HCT116 (cell line): ENCODE data around the gene RASSF7. TPM values are rescaled to one million over a fixed set of nuclear protein-coding genes. Genes with fewer than 3 reads are reported as not detected.
A peak's percentile ranks its signal among the peaks of the same experiment; 100 is the strongest.

Source experiments
- ATAC-seq: fragments of 200-7000 bp; cut with Tn5 transposase; 2 replicates; pipeline ENCODE4 v1.9.1; 2020; ENCODE audit warnings: mild to moderate bottlenecking, moderate library complexity
- BruUV-seq: library from RNA; stranded (reverse); fragments of 400-500 nt; replicated peaks from 2 replicates; lab custom pipeline; 2021; lab: Mats Ljungman, UMichigan
- CTCF ChIA-PET: fragments of 300-600 bp; sonication (Branson Sonifier 250); formaldehyde crosslinking; loops from one replicate; lab custom pipeline; 2021; ENCODE audit warnings: antibody characterized with exemption; lab: Charles Lee
- POLR2A ChIA-PET: fragments of 300-600, 350-600 bp; sonication (Branson Sonifier 250); formaldehyde crosslinking; loops from one replicate; lab custom pipeline; 2021; ENCODE audit warnings: antibody characterized with exemption; lab: Charles Lee
- RAD21 ChIA-PET, 2 experiments: fragments of 300-600 bp; sonication (Branson Sonifier 250); formaldehyde crosslinking; loops; one replicate each; lab custom pipeline; 2023; ENCODE audit warnings: low total read pairs in 2 of 2; ENCODE audit not compliant: uncharacterized antibody in 2 of 2, unreplicated experiment in 2 of 2, low non-redundant PET in 1 of 2; lab: Charles Lee
- DNase-seq: peaks from one replicate; pipeline ENCODE4 v3.0.0-alpha.2; 2010; ENCODE audit warnings: low read depth, low spot score
- H2AFZ ChIP-seq: fragments of 200-600 bp; shearing (Covaris generic), sonication (generic); 2 replicates; pipeline ENCODE4 v1.6.1; 2017; ENCODE audit warnings: low read depth, mixed run types, mixed read lengths, antibody characterized with exemption, low read length; ENCODE audit not compliant: poor library complexity, severe bottlenecking
- H3K27ac ChIP-seq: 2 replicates; pipeline ENCODE4 v1.5.1; 2012; ENCODE audit warnings: low read depth, low read length
- H3K27me3 ChIP-seq: fragments of 200-600 bp; sonication (generic); 2 replicates; pipeline ENCODE4 v1.6.1; 2016; ENCODE audit warnings: mixed run types, low read length, mixed read lengths; ENCODE audit not compliant: insufficient read depth
- H3K36me3 ChIP-seq, 2 experiments: fragments of 200-500 bp in 1 of 2; fragments of 200-600 bp in 1 of 2; sonication (Bioruptor generic) in 1 of 2; sonication (generic) in 1 of 2; 2 replicates each; pipeline versions ENCODE4 v1.5.1 to v1.6.1; 2014 to 2016; ENCODE audit warnings: low read length in 2 of 2, inconsistent platforms in 1 of 2, mixed read lengths in 1 of 2, mixed run types in 1 of 2; ENCODE audit not compliant: insufficient read depth in 2 of 2, control insufficient read depth in 1 of 2
- H3K4me1 ChIP-seq, 2 experiments: fragments of 200-600 bp in 1 of 2; sonication (generic) in 1 of 2; 2 replicates each; pipeline versions ENCODE4 v1.5.1 to v1.6.1; 2012 to 2017; ENCODE audit warnings: low read length in 2 of 2, inconsistent platforms in 1 of 2, mild to moderate bottlenecking in 1 of 2, mixed read lengths in 1 of 2, mixed run types in 1 of 2, moderate library complexity in 1 of 2; ENCODE audit not compliant: insufficient read depth in 2 of 2, control insufficient read depth in 1 of 2
- H3K4me2 ChIP-seq: fragments of 200-600 bp; sonication (generic); 2 replicates; pipeline ENCODE4 v1.6.1; 2017; ENCODE audit warnings: mixed run types, low read length, mixed read lengths
- H3K4me3 ChIP-seq, 2 experiments: fragments of 200-600 bp in 1 of 2; sonication (generic) in 1 of 2; replicated peaks in 1 of 2; 2 replicates each; pipeline ENCODE4 v1.5.1; 2011 to 2016; ENCODE audit warnings: low read length in 2 of 2, control low read depth in 1 of 2, low read depth in 1 of 2, mild to moderate bottlenecking in 1 of 2, mixed read lengths in 1 of 2, mixed run types in 1 of 2
- H3K79me2 ChIP-seq: fragments of 200-600 bp; sonication (generic); 2 replicates; pipeline ENCODE4 v1.6.1; 2017; ENCODE audit warnings: mild to moderate bottlenecking, mixed run types, low read length, moderate library complexity, mixed read lengths; ENCODE audit not compliant: insufficient read depth
- H3K9ac ChIP-seq: fragments of 200-600 bp; sonication (generic); 2 replicates; pipeline ENCODE4 v1.6.1; 2016; ENCODE audit warnings: low read length, mixed read lengths
- H3K9me2 ChIP-seq: fragments of 200-600 bp; sonication (generic), shearing (Covaris generic); 2 replicates; pipeline ENCODE4 v1.6.1; 2017; ENCODE audit warnings: mixed run types, mild to moderate bottlenecking, moderate library complexity; ENCODE audit not compliant: insufficient read depth
- H3K9me3 ChIP-seq, 2 experiments: fragments of 200-500 bp in 1 of 2; fragments of 200-600 bp in 1 of 2; sonication (Bioruptor generic) in 1 of 2; sonication (generic) in 1 of 2; 2 replicates each; pipeline ENCODE4 v1.6.1; 2014 to 2017; ENCODE audit warnings: low read length in 2 of 2, mixed read lengths in 2 of 2, inconsistent platforms in 1 of 2, low read depth in 1 of 2, mild to moderate bottlenecking in 1 of 2, mixed run types in 1 of 2, moderate library complexity in 1 of 2; ENCODE audit not compliant: control insufficient read depth in 1 of 2, insufficient read depth in 1 of 2
- H4K20me1 ChIP-seq: fragments of 200-600 bp; sonication (generic), shearing (Covaris generic); 2 replicates; pipeline ENCODE4 v1.6.1; 2017; ENCODE audit warnings: mixed run types, mild to moderate bottlenecking, moderate library complexity; ENCODE audit not compliant: insufficient read depth
- CEBPB ChIP-seq: IDR thresholded peaks from 2 replicates; pipeline ENCODE4 v1.6.1; 2012; ENCODE audit warnings: low read depth
- EGR1 ChIP-seq: IDR thresholded peaks from 2 replicates; pipeline ENCODE4 v1.6.1; 2012; ENCODE audit warnings: low read depth
- ELF1 ChIP-seq: IDR thresholded peaks from 2 replicates; pipeline ENCODE4 v1.6.1; 2012; ENCODE audit warnings: low read depth, borderline replicate concordance
- POLR2A ChIP-seq: IDR thresholded peaks from 2 replicates; pipeline ENCODE4 v1.7.0; 2011; ENCODE audit warnings: borderline replicate concordance; ENCODE audit not compliant: insufficient read depth, insufficient read length; ENCODE audit errors: extremely low read depth
- RAD21 ChIP-seq: IDR thresholded peaks from 2 replicates; pipeline ENCODE4 v1.6.1; 2012; ENCODE audit warnings: low read depth, mild to moderate bottlenecking
- ZFX ChIP-seq: fragments of 450-650 bp; IDR thresholded peaks from 2 replicates; pipeline ENCODE4 v1.6.1; 2017
- ZNF274 ChIP-seq: fragments of 200-500 bp; sonication (Bioruptor generic); IDR thresholded peaks from 2 replicates; pipeline ENCODE4 v1.6.1; 2014; ENCODE audit warnings: mild to moderate bottlenecking, low read depth, low read length, inconsistent platforms
- intact Hi-C: fragments of 100-400 bp; cut with micrococcal nuclease; formaldehyde crosslinking; loops from 2 replicates; pipeline ENCODE4 v1.10.0; 2022
- total RNA-seq: library from RNA; stranded (reverse); gene quantifications from one replicate; pipeline ENCODE4 v1.2.1, GENCODE V29; 2021; ENCODE audit not compliant: unreplicated experiment
- TF ChIP-seq, protein P1 (sequence below): IDR thresholded peaks from 2 replicates; pipeline ENCODE4 v1.6.1; 2012; ENCODE audit warnings: low read depth
- TF ChIP-seq, protein P2 (sequence below), 3 experiments: fragments of 200-600 bp in 1 of 3; sonication (generic) in 1 of 3; IDR thresholded peaks in 2 of 3; conservative IDR thresholded peaks in 1 of 3; 2 replicates each; pipeline ENCODE4 v1.5.1; 2012 to 2017; ENCODE audit warnings: low read depth in 2 of 3, low read length in 2 of 3, antibody characterized with exemption in 1 of 3, borderline replicate concordance in 1 of 3, control low read depth in 1 of 3, mild to moderate bottlenecking in 1 of 3, mixed read lengths in 1 of 3, mixed run types in 1 of 3, moderate library complexity in 1 of 3; ENCODE audit not compliant: insufficient read depth in 1 of 3

The RASSF7 gene
- total RNA-seq, 1 experiment from 2014 or later: 35.9 TPM

DNA sequence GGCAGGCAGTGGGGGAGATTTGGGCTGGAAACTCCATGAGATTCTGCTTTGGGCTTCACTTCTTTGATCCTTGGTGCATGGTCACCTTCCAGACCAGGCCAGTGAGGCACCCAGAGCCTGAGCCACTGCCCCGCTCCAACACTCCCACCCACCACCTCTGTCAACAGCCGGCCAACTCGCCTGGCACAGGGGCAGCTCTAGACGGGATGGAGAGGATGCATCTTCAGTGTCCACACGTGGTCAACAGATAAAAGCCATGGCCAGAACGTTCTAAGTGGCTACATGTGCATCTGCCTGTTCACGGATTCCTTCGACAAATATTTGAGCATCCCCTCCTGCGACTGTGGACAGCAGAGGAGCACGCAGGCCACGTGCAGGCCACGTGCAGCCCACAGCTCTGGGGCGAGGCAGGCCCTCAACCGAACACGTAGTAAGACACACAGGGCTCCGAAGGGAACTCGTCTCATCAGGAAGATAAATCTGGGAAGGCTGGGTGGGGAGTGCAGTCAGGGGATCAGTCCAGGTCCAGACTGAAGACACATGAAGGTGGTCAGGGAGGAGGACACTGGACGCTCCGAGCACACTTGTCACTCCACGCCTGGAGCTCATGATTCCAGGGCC, 22.2 kb upstream of the RASSF7 start:
- ChIA-PET RAD21 (no interaction called here), POLR2A (no interaction called here), CTCF (no interaction called here)
- H4K20me1 ChIP-seq: no peaks in the 10 kb centered on the region
- no peaks in the 10 kb centered on the region for H3K9me2 ChIP-seq
- peaks cover 0 to 5% of the 10 kb centered on the region in 2 experiments; a peak in 1 of 4 replicates for H3K36me3 ChIP-seq
- H2AFZ ChIP-seq: no peak overlapping the region
- H3K4me1 ChIP-seq: peaks cover 15 to 33% of the 10 kb centered on the region in 2 experiments; a peak in 3 of 4 replicates
- DNase-seq (no peak), ATAC-seq (no peak)
- peak overlapping the region; percentile 77 for H3K9ac ChIP-seq
- peak overlapping the region; percentile 100 for H3K27ac ChIP-seq
- H3K4me3 ChIP-seq: peak overlapping the region in 1 of 2 experiments; percentile 64; a peak in 3 of 4 replicates
- peaks cover 21% of the 10 kb centered on the region for H3K79me2 ChIP-seq
- TF ChIP-seq CEBPB: no peak
- TF ChIP-seq, protein P1, sequence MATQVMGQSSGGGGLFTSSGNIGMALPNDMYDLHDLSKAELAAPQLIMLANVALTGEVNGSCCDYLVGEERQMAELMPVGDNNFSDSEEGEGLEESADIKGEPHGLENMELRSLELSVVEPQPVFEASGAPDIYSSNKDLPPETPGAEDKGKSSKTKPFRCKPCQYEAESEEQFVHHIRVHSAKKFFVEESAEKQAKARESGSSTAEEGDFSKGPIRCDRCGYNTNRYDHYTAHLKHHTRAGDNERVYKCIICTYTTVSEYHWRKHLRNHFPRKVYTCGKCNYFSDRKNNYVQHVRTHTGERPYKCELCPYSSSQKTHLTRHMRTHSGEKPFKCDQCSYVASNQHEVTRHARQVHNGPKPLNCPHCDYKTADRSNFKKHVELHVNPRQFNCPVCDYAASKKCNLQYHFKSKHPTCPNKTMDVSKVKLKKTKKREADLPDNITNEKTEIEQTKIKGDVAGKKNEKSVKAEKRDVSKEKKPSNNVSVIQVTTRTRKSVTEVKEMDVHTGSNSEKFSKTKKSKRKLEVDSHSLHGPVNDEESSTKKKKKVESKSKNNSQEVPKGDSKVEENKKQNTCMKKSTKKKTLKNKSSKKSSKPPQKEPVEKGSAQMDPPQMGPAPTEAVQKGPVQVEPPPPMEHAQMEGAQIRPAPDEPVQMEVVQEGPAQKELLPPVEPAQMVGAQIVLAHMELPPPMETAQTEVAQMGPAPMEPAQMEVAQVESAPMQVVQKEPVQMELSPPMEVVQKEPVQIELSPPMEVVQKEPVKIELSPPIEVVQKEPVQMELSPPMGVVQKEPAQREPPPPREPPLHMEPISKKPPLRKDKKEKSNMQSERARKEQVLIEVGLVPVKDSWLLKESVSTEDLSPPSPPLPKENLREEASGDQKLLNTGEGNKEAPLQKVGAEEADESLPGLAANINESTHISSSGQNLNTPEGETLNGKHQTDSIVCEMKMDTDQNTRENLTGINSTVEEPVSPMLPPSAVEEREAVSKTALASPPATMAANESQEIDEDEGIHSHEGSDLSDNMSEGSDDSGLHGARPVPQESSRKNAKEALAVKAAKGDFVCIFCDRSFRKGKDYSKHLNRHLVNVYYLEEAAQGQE: no peak
- no peak for TF ChIP-seq ZFX
- TF ChIP-seq ZNF274: no peak
- no peak for TF ChIP-seq EGR1
- TF ChIP-seq POLR2A: no peak
- TF ChIP-seq ELF1: no peak
- TF ChIP-seq, protein P2, sequence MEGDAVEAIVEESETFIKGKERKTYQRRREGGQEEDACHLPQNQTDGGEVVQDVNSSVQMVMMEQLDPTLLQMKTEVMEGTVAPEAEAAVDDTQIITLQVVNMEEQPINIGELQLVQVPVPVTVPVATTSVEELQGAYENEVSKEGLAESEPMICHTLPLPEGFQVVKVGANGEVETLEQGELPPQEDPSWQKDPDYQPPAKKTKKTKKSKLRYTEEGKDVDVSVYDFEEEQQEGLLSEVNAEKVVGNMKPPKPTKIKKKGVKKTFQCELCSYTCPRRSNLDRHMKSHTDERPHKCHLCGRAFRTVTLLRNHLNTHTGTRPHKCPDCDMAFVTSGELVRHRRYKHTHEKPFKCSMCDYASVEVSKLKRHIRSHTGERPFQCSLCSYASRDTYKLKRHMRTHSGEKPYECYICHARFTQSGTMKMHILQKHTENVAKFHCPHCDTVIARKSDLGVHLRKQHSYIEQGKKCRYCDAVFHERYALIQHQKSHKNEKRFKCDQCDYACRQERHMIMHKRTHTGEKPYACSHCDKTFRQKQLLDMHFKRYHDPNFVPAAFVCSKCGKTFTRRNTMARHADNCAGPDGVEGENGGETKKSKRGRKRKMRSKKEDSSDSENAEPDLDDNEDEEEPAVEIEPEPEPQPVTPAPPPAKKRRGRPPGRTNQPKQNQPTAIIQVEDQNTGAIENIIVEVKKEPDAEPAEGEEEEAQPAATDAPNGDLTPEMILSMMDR (IDR thresholded peaks at IDR 0.05 in 2 of 3, conservative IDR thresholded peaks at IDR 0.05 in 1 of 3; ENCODE audit: borderline replicate concordance in 1 of 3, insufficient read depth in 1 of 3, low read depth in 2 of 3, low read length in 2 of 3): no peak
- TF ChIP-seq RAD21: no peak
- intact Hi-C loops: no loop called here
- peak overlapping the region; percentile 100 for H3K4me2 ChIP-seq
- no TSS peak for BruUV-seq
- no peaks in the 10 kb centered on the region for H3K27me3 ChIP-seq
- no peaks in the 10 kb centered on the region for H3K9me3 ChIP-seq
